GM12878 (cell line): ENCODE data around the gene TXLNA. TPM values are rescaled to one million over a fixed set of nuclear protein-coding genes. Genes with fewer than 3 reads are reported as not detected.

Experiments
- ATAC-seq: fragments of 200-7000 bp; cut with Tn5 transposase; 3 replicates; pipeline ENCODE4 v1.9.1; 2020; ENCODE audit warnings: mild to moderate bottlenecking, moderate library complexity
- BruUV-seq: library from RNA; stranded (reverse); fragments of 400-500 nt; replicated peaks from 2 replicates; lab custom pipeline; 2021; lab: Mats Ljungman, UMichigan
- CTCF ChIA-PET: fragments of 300-600 bp; sonication (Branson Sonifier 250); formaldehyde crosslinking; extraction: SDS; loops from one replicate; lab custom pipeline; 2021; ENCODE audit warnings: inconsistent platforms; lab: Yijun Ruan, JAX
- POLR2A ChIA-PET: fragments of 350-600 bp; formaldehyde crosslinking; extraction: SDS; loops from one replicate; lab custom pipeline; 2021; ENCODE audit warnings: inconsistent platforms; lab: Charles Lee
- RAD21 ChIA-PET: fragments of 300-600 bp; sonication (Branson Sonifier 250); formaldehyde crosslinking; loops from one replicate; lab custom pipeline; 2023; ENCODE audit warnings: antibody characterized with exemption; ENCODE audit not compliant: unreplicated experiment; lab: Charles Lee
- SMC1A ChIA-PET: fragments of 300-600 bp; sonication (Branson Sonifier 250); formaldehyde crosslinking; loops from one replicate; lab custom pipeline; 2023; ENCODE audit not compliant: unreplicated experiment, uncharacterized antibody; lab: Charles Lee
- DNase-seq: peaks from one replicate; pipeline ENCODE4 v3.0.0-alpha.2; 2011; ENCODE audit warnings: low read depth, low spot score
- FAIRE-seq: peaks from 3 replicates; lab custom pipeline; 2011; peaks lifted over from hg19 to GRCh38; lab: Jason Lieb, UNC
- H2AFZ ChIP-seq: 2 replicates; pipeline ENCODE4 v1.6.0; 2011; ENCODE audit warnings: low read depth, low read length, control low read depth; ENCODE audit not compliant: control insufficient read depth
- H3K27ac ChIP-seq: 2 replicates; pipeline ENCODE4 v1.5.1; 2011; ENCODE audit warnings: control low read depth; ENCODE audit not compliant: control insufficient read depth, insufficient read depth
- H3K27me3 ChIP-seq, 2 experiments: replicated peaks in 1 of 2; 2 replicates each; pipeline versions ENCODE4 v1.6.0 to v1.6.1; 2011; ENCODE audit warnings: low read length in 1 of 2; ENCODE audit not compliant: control insufficient read depth in 2 of 2, insufficient read depth in 2 of 2
- H3K36me3 ChIP-seq, 2 experiments: 2 replicates each; pipeline ENCODE4 v1.5.1; 2011; ENCODE audit warnings: low read length in 1 of 2; ENCODE audit not compliant: control insufficient read depth in 2 of 2, insufficient read depth in 2 of 2
- H3K4me1 ChIP-seq: 2 replicates; pipeline ENCODE4 v1.6.1; 2011; ENCODE audit warnings: mild to moderate bottlenecking, low read length, moderate library complexity, mixed read lengths; ENCODE audit not compliant: control insufficient read depth, insufficient read depth
- H3K4me2 ChIP-seq: 2 replicates; pipeline ENCODE4 v1.6.0; 2011; ENCODE audit warnings: control low read depth; ENCODE audit not compliant: control insufficient read depth, insufficient read depth
- H3K4me3 ChIP-seq: fragments of 200-600 bp; sonication (generic); 2 replicates; pipeline ENCODE4 v1.5.1; 2016
- H3K79me2 ChIP-seq: 2 replicates; pipeline ENCODE4 v1.6.0; 2011; ENCODE audit warnings: low read length; ENCODE audit not compliant: control insufficient read depth, insufficient read depth
- H3K9ac ChIP-seq: 2 replicates; pipeline ENCODE4 v1.8.0; 2011; ENCODE audit warnings: low read length, control low read depth, mixed read lengths; ENCODE audit not compliant: control insufficient read depth, insufficient read depth
- H3K9me3 ChIP-seq: replicated peaks from 3 replicates; pipeline ENCODE4 v1.5.1; 2011; ENCODE audit warnings: mild to moderate bottlenecking, low read length; ENCODE audit not compliant: control insufficient read depth, insufficient read depth
- H4K20me1 ChIP-seq: 2 replicates; pipeline ENCODE4 v1.6.0; 2011; ENCODE audit not compliant: control insufficient read depth, insufficient read depth
- EED ChIP-seq: sonication (generic); IDR thresholded peaks from 2 replicates; pipeline ENCODE4 v1.6.1; 2016; ENCODE audit warnings: antibody characterized with exemption, low read depth
- FOS ChIP-seq: IDR thresholded peaks from 3 replicates; pipeline ENCODE4 v1.6.1; 2011; ENCODE audit warnings: borderline replicate concordance; ENCODE audit not compliant: insufficient read length; ENCODE audit errors: extremely low read depth
- HDAC2 ChIP-seq: fragments of 200-600 bp; sonication (generic); IDR thresholded peaks from 2 replicates; pipeline ENCODE4 v1.6.1; 2017
- HDGF ChIP-seq: fragments of 450-650 bp; IDR thresholded peaks from 2 replicates; pipeline ENCODE4 v1.6.1; 2016; ENCODE audit warnings: antibody characterized with exemption
- JUNB ChIP-seq: IDR thresholded peaks from 2 replicates; pipeline ENCODE4 v1.6.1; 2016; ENCODE audit warnings: antibody characterized with exemption, mild to moderate bottlenecking
- MEF2A ChIP-seq: IDR thresholded peaks from 2 replicates; pipeline ENCODE4 v1.6.1; 2011; ENCODE audit warnings: low read depth, mild to moderate bottlenecking, low read length, moderate library complexity; ENCODE audit not compliant: insufficient read depth
- MEF2B ChIP-seq: fragments of 450-650 bp; IDR thresholded peaks from 2 replicates; pipeline ENCODE4 v1.6.1; 2018; ENCODE audit warnings: mild to moderate bottlenecking, moderate library complexity; ENCODE audit not compliant: partially characterized antibody, poor library complexity, severe bottlenecking
- MTA3 ChIP-seq: IDR thresholded peaks from 2 replicates; pipeline ENCODE4 v1.6.1; 2012; ENCODE audit warnings: low read length, inconsistent platforms, borderline replicate concordance
- PAX5 ChIP-seq: IDR thresholded peaks from 2 replicates; pipeline ENCODE4 v1.6.1; 2011; ENCODE audit warnings: low read depth, low read length, borderline replicate concordance
- RELB ChIP-seq: fragments of 450-650 bp; IDR thresholded peaks from 2 replicates; pipeline ENCODE4 v1.6.1; 2017; ENCODE audit warnings: low read depth, mild to moderate bottlenecking, moderate library complexity
- SREBF2 ChIP-seq: IDR thresholded peaks from 2 replicates; pipeline ENCODE4 v1.6.1; 2012; ENCODE audit warnings: mild to moderate bottlenecking, low read length
- ZNF274 ChIP-seq: IDR thresholded peaks from one replicate; pipeline ENCODE4 v1.8.0; 2011; ENCODE audit not compliant: insufficient read length, insufficient read depth
- WGBS: methylation state at CpG from one replicate; pipeline ENCODE4 v1.1.6; 2016; ENCODE audit warnings: low lambda C conversion rate; ENCODE audit not compliant: insufficient replicate concordance, insufficient coverage; ENCODE audit errors: missing lambda C conversion rate; 5-methylcytosine and 5-hydroxymethylcytosine counted together
- in situ Hi-C: fragments of 300-500 bp; cut with MboI; formaldehyde crosslinking; loops from 9 replicates; pipeline ENCODE4 v1.14.3; 2018; ENCODE audit warnings: mixed read lengths
- intact Hi-C: fragments of 100-400 bp; cut with micrococcal nuclease; formaldehyde crosslinking; loops from one replicate; pipeline ENCODE4 v1.14.2; 2022; ENCODE audit not compliant: unreplicated experiment
- polyA plus RNA-seq, 11 experiments: library from polyadenylated mRNA; depleted of rRNA in 4 of 11; unstranded in 6 of 11; stranded (reverse) in 5 of 11; fragments of >200 nt; fragmentation: Nextera tagmentation in 4 of 11; fragmentation: Illumina TruSeq in 1 of 11; extraction: Ambion mirVana in 4 of 11; extraction: Trizol in 1 of 11; gene quantifications; 1 replicate in 1 of 11; 2 replicates in 10 of 11; pipeline versions ENCODE4 v1.2.1 to v1.2.3, GENCODE V29; 2011 to 2016; ENCODE audit warnings: inconsistent platforms in 2 of 11, missing spikeins in 2 of 11, low read depth in 1 of 11
- total RNA-seq, 4 experiments: library from RNA; depleted of rRNA in 3 of 4; stranded (reverse); fragments of >200 nt in 3 of 4; fragmentation: Illumina TruSeq in 1 of 4; extraction: Trizol in 1 of 4; gene quantifications; 2 replicates each; pipeline versions ENCODE4 v1.2.1 to v1.2.3, GENCODE V29; 2013 to 2021
- TF ChIP-seq, protein P1 (sequence below): IDR thresholded peaks from 2 replicates; pipeline ENCODE4 v1.6.1; 2011; ENCODE audit warnings: low read depth, mild to moderate bottlenecking, low read length, moderate library complexity, borderline replicate concordance; ENCODE audit errors: extremely low read depth
- TF ChIP-seq, protein P2 (sequence below): IDR thresholded peaks from 2 replicates; pipeline ENCODE4 v1.6.1; 2012; ENCODE audit warnings: mild to moderate bottlenecking, low read depth, low read length

TXLNA gene
- total and polyA plus RNA-seq, 10 of the 15 experiments (the other 5 are each of a cell fraction or from before 2014, with no cell fraction given): 7.2 to 93.7 (median 47.9) TPM

DNA sequence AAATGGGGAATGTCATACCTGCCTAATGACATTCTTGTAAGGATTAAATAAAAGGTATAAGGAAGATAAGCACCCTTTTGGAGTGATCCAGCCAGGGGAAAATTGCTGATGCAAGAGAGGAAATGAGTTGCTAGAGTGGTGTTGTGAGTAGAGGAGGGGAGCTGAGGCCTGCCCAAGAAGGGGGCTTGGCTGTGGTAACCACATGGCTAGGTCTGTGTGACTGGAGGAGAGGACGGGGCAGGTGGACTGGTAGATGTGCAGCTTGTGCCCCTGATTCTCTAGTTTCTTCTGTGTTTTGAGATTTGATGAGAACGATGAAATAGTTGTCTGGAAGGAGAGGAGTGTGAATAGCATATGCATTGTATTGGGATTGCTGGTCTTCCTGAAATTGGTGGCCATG lies 6.6 kb downstream of the TXLNA start:
- BruUV-seq: TSS peak; percentile 11
- TF ChIP-seq RELB (no peak), FOS (no peak), SREBF2 (no peak), HDGF (no peak), HDAC2 (no peak), MEF2A (no peak), ZNF274 (no peak), JUNB (no peak), MTA3 (no peak), EED (no peak), PAX5 (no peak), MEF2B (no peak)
- TF ChIP-seq, protein P1, sequence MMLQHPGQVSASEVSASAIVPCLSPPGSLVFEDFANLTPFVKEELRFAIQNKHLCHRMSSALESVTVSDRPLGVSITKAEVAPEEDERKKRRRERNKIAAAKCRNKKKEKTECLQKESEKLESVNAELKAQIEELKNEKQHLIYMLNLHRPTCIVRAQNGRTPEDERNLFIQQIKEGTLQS: no peak
- TF ChIP-seq, protein P2, sequence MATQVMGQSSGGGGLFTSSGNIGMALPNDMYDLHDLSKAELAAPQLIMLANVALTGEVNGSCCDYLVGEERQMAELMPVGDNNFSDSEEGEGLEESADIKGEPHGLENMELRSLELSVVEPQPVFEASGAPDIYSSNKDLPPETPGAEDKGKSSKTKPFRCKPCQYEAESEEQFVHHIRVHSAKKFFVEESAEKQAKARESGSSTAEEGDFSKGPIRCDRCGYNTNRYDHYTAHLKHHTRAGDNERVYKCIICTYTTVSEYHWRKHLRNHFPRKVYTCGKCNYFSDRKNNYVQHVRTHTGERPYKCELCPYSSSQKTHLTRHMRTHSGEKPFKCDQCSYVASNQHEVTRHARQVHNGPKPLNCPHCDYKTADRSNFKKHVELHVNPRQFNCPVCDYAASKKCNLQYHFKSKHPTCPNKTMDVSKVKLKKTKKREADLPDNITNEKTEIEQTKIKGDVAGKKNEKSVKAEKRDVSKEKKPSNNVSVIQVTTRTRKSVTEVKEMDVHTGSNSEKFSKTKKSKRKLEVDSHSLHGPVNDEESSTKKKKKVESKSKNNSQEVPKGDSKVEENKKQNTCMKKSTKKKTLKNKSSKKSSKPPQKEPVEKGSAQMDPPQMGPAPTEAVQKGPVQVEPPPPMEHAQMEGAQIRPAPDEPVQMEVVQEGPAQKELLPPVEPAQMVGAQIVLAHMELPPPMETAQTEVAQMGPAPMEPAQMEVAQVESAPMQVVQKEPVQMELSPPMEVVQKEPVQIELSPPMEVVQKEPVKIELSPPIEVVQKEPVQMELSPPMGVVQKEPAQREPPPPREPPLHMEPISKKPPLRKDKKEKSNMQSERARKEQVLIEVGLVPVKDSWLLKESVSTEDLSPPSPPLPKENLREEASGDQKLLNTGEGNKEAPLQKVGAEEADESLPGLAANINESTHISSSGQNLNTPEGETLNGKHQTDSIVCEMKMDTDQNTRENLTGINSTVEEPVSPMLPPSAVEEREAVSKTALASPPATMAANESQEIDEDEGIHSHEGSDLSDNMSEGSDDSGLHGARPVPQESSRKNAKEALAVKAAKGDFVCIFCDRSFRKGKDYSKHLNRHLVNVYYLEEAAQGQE: no peak
- POLR2A ChIA-PET: interaction anchor here (1.0 kb wide), 1 partner anchor 15 kb away, joined by 3 read pairs; the partner anchor contains the start of gene CCDC28B
- Histone ChIP-seq H3K9ac (0 out of 2 replicates have a peak overlapping the region, but pooled peaks have one; percentile 22), H3K4me2 (peak overlapping the region; percentile 7), H3K27me3 (no peaks in the 10 kb centered on the region), H3K79me2 (peaks cover 48% of the 10 kb centered on the region), H3K36me3 (peaks cover 19 to 49% of the 10 kb centered on the region in 2 experiments), H3K4me3 (no peak overlapping the region), H3K9me3 (no peaks in the 10 kb centered on the region), H3K27ac (no peak overlapping the region), H3K4me1 (peaks cover 14% of the 10 kb centered on the region), H4K20me1 (no peaks in the 10 kb centered on the region; the same call in 1 of the 2 replicates), H2AFZ (no peak overlapping the region)
- intact Hi-C loops (no loop called here), in situ Hi-C loops (no loop called here)
- no peak for FAIRE-seq
- SMC1A ChIA-PET: no interaction called here
- WGBS: 100% methylated on average over 2 of the region's 2 CpGs
- CTCF ChIA-PET: interaction anchor here (0.7 to 1.6 kb wide), 2 partner anchors 29 to 62 kb away, joined by 3 to 5 read pairs; no protein-coding TSS in a partner anchor
- ATAC-seq: no peak
- no peak for DNase-seq
- RAD21 ChIA-PET: interaction anchor here (0.7 kb wide), 1 partner anchor 222 kb away, joined by 7 read pairs; no protein-coding TSS in a partner anchor
